Measurements from ENCODE around the gene TGFBR3.
"Not testable (repeated sequence)": the region's sequence is repeated elsewhere in the genome, so short reads cannot be mapped to it uniquely, and the experiment has no call there.

Gene TGFBR3

GRCh38 chr1:91881280-91881679, 4.7 kb downstream of the TGFBR3 start:
- no peak for DNase-seq

GRCh38 chr1:91879733-91880132, 6.2 kb downstream of the TGFBR3 start:
- no peak for DNase-seq

GRCh38 chr1:91877574-91878208, 8.3 kb downstream of the TGFBR3 start:
- no peak for DNase-seq

GRCh38 chr1:91876781-91877573, 9.0 kb downstream of the TGFBR3 start:
- DNase-seq, result no peak

GRCh38 chr1:91876040-91876470, 9.9 kb downstream of the TGFBR3 start:
- no peak for DNase-seq

GRCh38 chr1:91874167-91874566, 11.8 kb downstream of the TGFBR3 start:
- no peak for DNase-seq

- no peak for DNase-seq
Observed at GRCh38 chr1:91872559-91873081, 13.3 kb downstream of the TGFBR3 start.

GRCh38 chr1:91872000-91872399, 14.0 kb downstream of the TGFBR3 start:
- no peak for DNase-seq

GRCh38 chr1:91870322-91870721, 15.6 kb downstream of the TGFBR3 start:
- DNase-seq, result no peak

GRCh38 chr1:91866425-91866824, 19.5 kb downstream of the TGFBR3 start:
- DNase-seq, result no peak

GRCh38 chr1:91864017-91864700, 21.8 kb downstream of the TGFBR3 start:
- DNase-seq, result no peak

- no peak for DNase-seq
Observed at GRCh38 chr1:91863498-91863897, 22.5 kb downstream of the TGFBR3 start.

GRCh38 chr1:91862120-91862519, 23.8 kb downstream of the TGFBR3 start:
- no peak for DNase-seq

- DNase-seq, result no peak
Observed at GRCh38 chr1:91857557-91858239, 28.3 kb downstream of the TGFBR3 start.

- no peak for DNase-seq
Observed at GRCh38 chr1:91856996-91857395, 29.0 kb downstream of the TGFBR3 start.

- DNase-seq, result no peak
Observed at GRCh38 chr1:91854852-91855534, 31.0 kb downstream of the TGFBR3 start.

GRCh38 chr1:91853397-91853796, 32.6 kb downstream of the TGFBR3 start:
- DNase-seq, result no peak

GRCh38 chr1:91852011-91852410, 33.9 kb downstream of the TGFBR3 start:
- DNase-seq, result not testable (repeated sequence)

- peak; percentile 65 to 81 for DNase-seq
Observed at GRCh38 chr1:91851130-91852010, 34.6 kb downstream of the TGFBR3 start.

GRCh38 chr1:91850708-91851107, 35.2 kb downstream of the TGFBR3 start:
- no peak for DNase-seq

GRCh38 chr1:91847851-91848250, 38.1 kb downstream of the TGFBR3 start:
- no peak for DNase-seq

Data from NCI-H2081 (cell line).